Right renal pelvis (tissue), 4 donors: ENCODE measurements around the gene COMP. TPM values are rescaled to one million over a fixed set of nuclear protein-coding genes. Genes with fewer than 3 reads are reported as not detected.

Experiments used
- DNase-seq, 4 donors: peaks; one replicate each; pipeline ENCODE4 v3.0.0-alpha.2; 2013; ENCODE audit warnings: low read depth in 4 of 4, low spot score in 3 of 4, missing footprints in 1 of 4
- polyA plus RNA-seq, 4 donors: library from polyadenylated mRNA; unstranded; fragments of 120-200 nt; gene quantifications; one replicate each; pipeline ENCODE4 v1.2.1, GENCODE V29; 2013; ENCODE audit not compliant: insufficient read length in 4 of 4

COMP gene
- polyA plus RNA-seq, 4 donors, result 0.07 to 0.21 (median 0.11) TPM

DNA sequence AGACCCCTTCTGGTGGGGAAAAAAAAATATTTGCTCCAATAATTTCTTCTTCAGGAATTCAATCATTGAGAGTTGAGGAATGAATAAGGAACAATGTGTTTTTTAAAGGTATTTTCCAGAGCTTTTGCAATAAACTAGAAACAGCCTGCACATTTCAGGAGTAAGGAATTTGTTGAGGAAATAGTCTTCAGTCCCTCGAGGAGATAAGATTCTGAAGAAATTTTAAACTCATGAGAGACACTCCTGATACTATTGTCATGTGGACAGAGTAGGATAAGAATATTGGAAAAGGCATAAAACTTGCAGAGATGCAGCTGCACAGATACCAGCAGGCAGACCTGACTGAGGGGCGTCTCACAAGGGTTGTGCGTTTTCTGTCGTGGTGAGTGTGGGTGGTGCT is 36.6 kb downstream of the COMP start:
- DNase-seq, result no peak

DNA sequence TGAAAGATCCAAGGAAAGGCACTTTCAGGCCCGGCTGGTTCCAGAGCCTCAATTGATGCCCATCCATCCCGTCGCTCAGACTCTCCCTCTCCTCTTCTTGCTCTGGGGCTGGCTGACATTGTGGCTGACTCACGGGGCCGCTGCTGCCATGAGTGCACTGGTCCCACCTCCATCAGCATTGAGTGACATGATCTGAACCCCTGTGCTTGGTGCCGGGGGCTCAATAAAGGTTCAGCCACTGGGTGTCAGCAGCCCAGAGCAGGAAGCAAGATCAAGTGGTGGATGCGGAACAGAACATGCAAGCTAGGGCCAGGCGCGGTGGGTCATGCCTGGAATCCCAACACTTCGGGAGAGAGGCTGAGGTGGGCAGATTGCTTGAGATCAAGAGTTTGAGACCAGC is 39.5 kb downstream of the COMP start:
- no peak for DNase-seq

GRCh38 chr19:18750295-18750970 is 40.7 kb downstream of the COMP start:
- DNase-seq, result no peak

GRCh38 chr19:18749362-18750231 is 41.5 kb downstream of the COMP start:
- no peak for DNase-seq

GRCh38 chr19:18746401-18747325 is 44.4 kb downstream of the COMP start:
- no peak for DNase-seq

- no peak for DNase-seq
These were observed 45.2 kb downstream of the COMP start for GRCh38 chr19:18745931-18746330.

GRCh38 chr19:18745012-18745735 is 45.9 kb downstream of the COMP start:
- DNase-seq, result no peak

DNA sequence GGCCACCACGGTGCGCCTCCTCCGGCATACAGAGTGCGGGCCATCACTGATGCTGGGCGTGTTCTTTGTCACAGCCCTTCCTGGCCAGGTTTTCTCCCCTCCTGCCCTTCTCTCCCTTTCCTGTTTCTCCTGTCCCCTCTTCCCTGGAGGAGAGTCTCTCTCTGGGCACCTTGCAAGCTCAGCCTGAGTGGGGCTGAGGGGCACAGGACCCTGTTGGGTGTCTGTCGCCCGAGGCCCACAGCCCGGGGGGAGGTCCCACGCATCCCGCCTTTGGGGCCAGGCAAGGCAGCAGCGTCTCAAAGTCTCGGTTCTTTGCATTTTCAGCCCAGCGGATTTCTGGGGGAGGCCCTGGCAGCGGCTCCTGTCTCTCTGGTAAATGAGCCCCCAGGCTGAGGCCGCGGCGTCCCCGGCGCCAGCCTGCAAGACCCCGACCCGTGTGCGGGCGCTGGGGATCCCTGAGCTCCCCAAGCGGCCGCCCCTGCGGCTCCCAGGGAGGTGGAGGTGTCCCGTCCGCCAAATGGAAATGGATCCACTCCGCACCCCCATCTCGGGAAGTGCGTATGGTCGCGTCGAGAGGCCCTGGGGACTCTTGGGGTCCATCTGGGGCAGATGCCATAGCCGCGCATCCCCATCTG is 47.2 kb downstream of the COMP start:
- no peak for DNase-seq

GRCh38 chr19:18742838-18743783 is 48.0 kb downstream of the COMP start:
- no peak for DNase-seq

DNA sequence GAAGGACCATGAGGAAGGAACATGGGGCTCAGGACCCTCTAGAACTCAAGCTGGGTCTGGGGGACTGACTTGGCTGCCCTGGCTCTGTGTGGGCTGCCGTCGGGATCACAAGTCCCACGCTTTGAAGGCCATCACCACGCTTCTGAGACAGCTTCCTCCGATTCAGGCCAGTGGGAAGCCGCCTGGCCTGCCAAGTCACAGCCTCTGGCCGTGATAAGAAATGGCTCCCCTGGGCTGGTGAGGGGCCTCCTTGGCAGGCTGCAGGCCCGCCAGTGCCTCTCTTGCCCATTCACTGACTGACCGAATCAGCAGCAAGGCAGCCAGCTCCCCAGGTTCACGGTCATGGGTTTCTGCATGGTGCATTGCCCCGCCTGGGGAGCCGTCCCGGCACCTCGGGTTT is 48.8 kb downstream of the COMP start:
- no peak for DNase-seq

DNA sequence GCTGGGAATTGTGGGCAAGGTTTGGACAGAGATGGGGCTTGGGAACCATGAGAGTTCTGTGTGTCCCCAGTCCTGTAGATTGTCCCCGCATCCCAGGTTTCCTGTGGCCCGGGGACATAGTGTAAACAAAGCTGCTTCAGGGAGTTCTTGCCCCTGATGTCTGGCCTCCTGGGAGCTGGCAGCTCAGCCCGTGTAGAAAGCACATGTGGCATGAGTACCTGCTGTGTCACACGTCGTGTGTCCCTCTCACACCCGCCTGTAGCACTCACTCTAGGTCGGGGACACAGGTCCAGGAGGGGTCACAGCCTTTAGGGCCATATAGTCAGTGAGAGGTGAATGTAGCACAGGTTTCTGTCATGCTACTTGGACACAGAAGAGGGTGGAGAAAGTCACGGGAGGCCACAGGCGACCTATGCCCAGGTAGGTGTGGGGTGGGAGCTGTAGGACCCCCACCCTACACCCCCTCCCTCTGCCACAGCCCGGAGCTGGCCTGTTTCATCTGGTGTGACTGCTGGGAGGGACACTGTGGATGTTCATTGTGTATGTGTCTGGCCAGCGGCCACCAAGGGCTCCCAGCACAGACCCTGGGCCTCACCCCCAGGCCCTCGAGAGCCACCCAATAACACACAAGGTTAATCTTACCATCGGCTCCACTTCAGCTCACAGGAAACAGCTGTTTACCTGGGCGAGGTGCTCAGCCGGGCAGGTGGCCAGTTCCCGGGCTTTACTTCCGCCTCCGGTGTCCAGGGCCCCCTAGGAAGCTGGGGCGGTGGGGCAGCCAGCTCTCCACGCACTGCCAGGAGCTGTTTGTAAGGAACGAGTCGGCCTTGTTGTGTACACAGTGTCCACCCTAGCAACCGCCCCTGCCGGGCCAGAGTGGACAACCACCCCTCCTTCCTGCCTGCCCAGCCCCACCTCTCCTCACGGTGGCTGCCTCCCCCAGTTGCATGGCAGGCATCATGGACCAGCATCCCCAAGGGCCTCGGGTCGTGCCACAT is 49.7 kb downstream of the COMP start:
- no peak for DNase-seq

DNA sequence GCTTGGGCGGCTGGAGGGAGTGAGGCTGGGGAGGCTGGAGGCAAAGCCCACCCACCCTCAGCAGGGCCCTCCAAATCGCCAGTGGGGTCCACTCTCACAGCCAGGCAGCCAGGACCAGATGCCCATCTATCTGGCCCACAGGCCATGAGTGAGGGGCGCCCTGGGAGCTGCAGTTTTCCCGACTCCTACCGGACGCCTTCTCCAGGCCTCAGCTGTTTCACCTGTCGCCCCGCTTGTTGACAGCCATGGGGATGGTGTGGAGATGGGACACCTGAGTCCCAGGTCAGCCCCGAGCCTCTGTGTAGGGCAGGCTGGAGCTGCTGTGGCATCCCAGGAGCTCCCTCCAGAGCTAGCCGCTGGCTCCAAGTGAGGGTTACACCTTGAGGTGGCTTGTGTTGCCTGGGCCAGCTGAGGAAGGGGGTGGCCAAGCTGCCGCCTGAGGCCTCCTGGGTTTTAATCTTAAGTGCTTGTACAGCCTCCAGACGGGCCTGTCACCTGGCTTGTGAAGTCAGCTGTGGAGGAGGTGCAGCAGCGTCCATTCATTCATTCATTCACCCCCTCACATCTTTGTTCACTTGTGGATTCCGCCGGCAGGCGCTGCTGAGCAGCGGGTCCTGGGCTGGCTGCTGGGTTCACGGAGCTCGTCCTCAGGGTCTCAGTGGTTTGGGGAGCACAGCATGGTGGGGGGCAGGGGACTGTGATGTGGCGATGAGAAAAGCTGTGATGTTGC is 52.0 kb downstream of the COMP start:
- DNase-seq, result no peak

DNA sequence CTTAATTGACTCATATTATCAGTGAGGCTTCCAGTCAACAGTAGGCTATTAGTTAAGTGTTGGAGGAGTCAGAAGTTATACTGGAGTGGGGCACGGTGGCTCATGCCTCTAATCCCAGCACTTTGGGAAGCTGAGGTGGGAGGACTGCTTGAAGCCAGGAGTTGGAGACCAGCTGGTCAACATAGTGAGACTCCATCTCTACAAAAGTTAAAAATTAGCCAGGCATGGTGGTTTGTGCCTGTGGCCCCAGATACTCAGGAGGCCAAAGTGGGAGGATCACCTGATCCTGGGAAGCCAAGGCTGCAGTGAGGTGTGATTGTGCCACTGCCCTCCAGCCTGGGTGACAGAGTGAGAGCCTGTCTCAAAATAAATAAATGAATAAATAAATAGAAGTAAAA is 53.2 kb downstream of the COMP start:
- no peak for DNase-seq

- no peak for DNase-seq
These were observed 53.7 kb downstream of the COMP start for GRCh38 chr19:18737337-18737953.

- DNase-seq, result no peak
These were observed 54.4 kb downstream of the COMP start for GRCh38 chr19:18736415-18737336.
